ENCODE data around the gene IGF1R. TPM values are rescaled to one million over a fixed set of nuclear protein-coding genes. Genes with fewer than 3 reads are reported as not detected.

The IGF1R gene
- total RNA-seq, 1 donor from 2014 or later: 151 TPM

- Histone ChIP-seq H3K4me3 (no peak overlapping the region), H3K9me3 (no peaks in the 10 kb centered on the region), H3K36me3 (no peaks in the 10 kb centered on the region), H3K27me3 (no peaks in the 10 kb centered on the region), H3K27ac (no peak overlapping the region), H3K4me1 (peaks cover 0 to 17% of the 10 kb centered on the region in 2 donors)
- DNase-seq (ENCODE audit: low spot score in 2 of 2): no peak
- no peak for TF ChIP-seq CTCF (IDR thresholded peaks at IDR 0.05)
- intact Hi-C loops (cut with DNase I): no loop called here
Observed at GRCh38 chr15:98842192-98842972, 194.0 kb downstream of the IGF1R start.

- Histone ChIP-seq H3K9me3 (no peaks in the 10 kb centered on the region), H3K36me3 (no peaks in the 10 kb centered on the region), H3K4me1 (peaks cover 0 to 17% of the 10 kb centered on the region in 2 donors), H3K27ac (no peak overlapping the region), H3K4me3 (no peak overlapping the region), H3K27me3 (no peaks in the 10 kb centered on the region)
- intact Hi-C loops (cut with DNase I): no loop called here
- TF ChIP-seq CTCF (IDR thresholded peaks at IDR 0.05): no peak
- no peak for DNase-seq (ENCODE audit: low spot score in 2 of 2)
Observed at GRCh38 chr15:98842973-98843285, 194.6 kb downstream of the IGF1R start.

GRCh38 chr15:98843844-98844243 is 195.5 kb downstream of the IGF1R start:
- Histone ChIP-seq H3K36me3 (no peaks in the 10 kb centered on the region), H3K4me3 (no peak overlapping the region), H3K4me1 (peaks cover 0 to 17% of the 10 kb centered on the region in 2 donors), H3K27ac (no peak overlapping the region), H3K9me3 (no peaks in the 10 kb centered on the region), H3K27me3 (no peaks in the 10 kb centered on the region)
- intact Hi-C loops (cut with DNase I): no loop called here
- no peak for TF ChIP-seq CTCF (IDR thresholded peaks at IDR 0.05)
- DNase-seq (ENCODE audit: low spot score in 2 of 2): no peak

- no peaks in the 10 kb centered on the region for H3K36me3 ChIP-seq
- no peaks in the 10 kb centered on the region for H3K9me3 ChIP-seq
- intact Hi-C loops (cut with DNase I): no loop called here
- no peak overlapping the region for H3K4me3 ChIP-seq
- TF ChIP-seq CTCF (IDR thresholded peaks at IDR 0.05): no peak
- H3K27me3 ChIP-seq: no peaks in the 10 kb centered on the region
- H3K27ac ChIP-seq: no peak overlapping the region
- peaks cover 0 to 20% of the 10 kb centered on the region in 2 donors for H3K4me1 ChIP-seq
- DNase-seq (ENCODE audit: low spot score in 2 of 2): no peak
Observed at GRCh38 chr15:98844261-98844660, 195.9 kb downstream of the IGF1R start.

- intact Hi-C loops (cut with DNase I): no loop called here
- DNase-seq (ENCODE audit: low spot score in 2 of 2): no peak
- H3K27ac ChIP-seq: no peak overlapping the region
Observed at GRCh38 chr15:98845138-98845884, 197.0 kb downstream of the IGF1R start.

More at GRCh38 chr15:98845138-98845884, 197.0 kb downstream of the IGF1R start:
- no peaks in the 10 kb centered on the region for H3K9me3 ChIP-seq
- peaks cover under 1 to 27% of the 10 kb centered on the region in 2 donors for H3K4me1 ChIP-seq
- H3K27me3 ChIP-seq: no peaks in the 10 kb centered on the region
- no peaks in the 10 kb centered on the region for H3K36me3 ChIP-seq
- H3K4me3 ChIP-seq: no peak overlapping the region
- no peak for TF ChIP-seq CTCF (IDR thresholded peaks at IDR 0.05)

Measured in ascending aorta (tissue), 2 donors.